ENCODE measurements around the gene ABLIM2.
"Not testable (repeated sequence)": the region's sequence is repeated elsewhere in the genome, so short reads cannot be mapped to it uniquely, and the experiment has no call there.

The ABLIM2 gene

GRCh38 chr4:7922466-7922865, 236.1 kb downstream of the ABLIM2 start:
- no peak for TF ChIP-seq CTCF (IDR thresholded peaks at IDR 0.05; ENCODE audit: insufficient read depth, low read length, poor library complexity, severe bottlenecking)
- no peak for TF ChIP-seq EZH2phosphoT487 (conservative IDR thresholded peaks at IDR 0.05; ENCODE audit: low read length)
- H3K4me3 ChIP-seq (ENCODE audit: insufficient read depth, low read length, poor library complexity, severe bottlenecking): no peak overlapping the region
- H3K36me3 ChIP-seq (ENCODE audit: low read length): no peaks in the 10 kb centered on the region
- H3K4me2 ChIP-seq (ENCODE audit: low read depth, low read length, poor library complexity, severe bottlenecking): no peak overlapping the region
- H3K9ac ChIP-seq (ENCODE audit: low read length): no peak overlapping the region
- H3K27me3 ChIP-seq (ENCODE audit: low read length): no peaks in the 10 kb centered on the region; the same call in 1 of the 2 replicates
- H3K79me2 ChIP-seq (ENCODE audit: insufficient read depth, low read length): no peaks in the 10 kb centered on the region
- H3F3A ChIP-seq (ENCODE audit: insufficient read depth): no peaks in the 10 kb centered on the region
- no peaks in the 10 kb centered on the region for H4K20me1 ChIP-seq (ENCODE audit: low read depth, low read length)
- no peaks in the 10 kb centered on the region for H3K9me2 ChIP-seq (replicated peaks; ENCODE audit: insufficient read depth, low read length)
- H2AFZ ChIP-seq (ENCODE audit: low read depth, low read length, severe bottlenecking): no peak overlapping the region
- H3K9me3 ChIP-seq (ENCODE audit: insufficient read depth, low read length): no peaks in the 10 kb centered on the region
- no peak overlapping the region for H3K27ac ChIP-seq (ENCODE audit: low read depth, low read length)

- Histone ChIP-seq H3K27ac (ENCODE audit: low read depth, low read length) (no peak overlapping the region), H4K20me1 (ENCODE audit: low read depth, low read length) (no peaks in the 10 kb centered on the region), H3K36me3 (ENCODE audit: low read length) (no peaks in the 10 kb centered on the region), H3F3A (ENCODE audit: insufficient read depth) (no peaks in the 10 kb centered on the region), H3K9me3 (ENCODE audit: insufficient read depth, low read length) (no peaks in the 10 kb centered on the region), H3K27me3 (ENCODE audit: low read length) (no peaks in the 10 kb centered on the region), H3K79me2 (ENCODE audit: insufficient read depth, low read length) (no peaks in the 10 kb centered on the region), H3K9me2 (replicated peaks; ENCODE audit: insufficient read depth, low read length) (no peaks in the 10 kb centered on the region), H3K9ac (ENCODE audit: low read length) (no peak overlapping the region), H2AFZ (ENCODE audit: low read depth, low read length, severe bottlenecking) (no peak overlapping the region), H3K4me2 (ENCODE audit: low read depth, low read length, poor library complexity, severe bottlenecking) (no peak overlapping the region), H3K4me3 (ENCODE audit: insufficient read depth, low read length, poor library complexity, severe bottlenecking) (no peak overlapping the region)
- TF ChIP-seq EZH2phosphoT487 (conservative IDR thresholded peaks at IDR 0.05; ENCODE audit: low read length): no peak
These were observed 239.6 kb downstream of the ABLIM2 start for GRCh38 chr4:7918981-7919380.

- H4K20me1 ChIP-seq (ENCODE audit: low read depth, low read length); H3K9me3 ChIP-seq (ENCODE audit: insufficient read depth, low read length); H3K4me3 ChIP-seq (ENCODE audit: insufficient read depth, low read length, poor library complexity, severe bottlenecking); H2AFZ ChIP-seq (ENCODE audit: low read depth, low read length, severe bottlenecking); H3K36me3 ChIP-seq (ENCODE audit: low read length); H3K4me2 ChIP-seq (ENCODE audit: low read depth, low read length, poor library complexity, severe bottlenecking); H3K27ac ChIP-seq (ENCODE audit: low read depth, low read length); H3K9me2 ChIP-seq (replicated peaks; ENCODE audit: insufficient read depth, low read length); H3K9ac ChIP-seq (ENCODE audit: low read length); H3F3A ChIP-seq (ENCODE audit: insufficient read depth); H3K79me2 ChIP-seq (ENCODE audit: insufficient read depth, low read length); H3K27me3 ChIP-seq (ENCODE audit: low read length): not testable (repeated sequence)
These were observed 240.4 kb downstream of the ABLIM2 start for GRCh38 chr4:7918187-7918586.

- Histone ChIP-seq H2AFZ (ENCODE audit: low read depth, low read length, severe bottlenecking) (no peak overlapping the region), H3K79me2 (ENCODE audit: insufficient read depth, low read length) (no peaks in the 10 kb centered on the region), H3K9ac (ENCODE audit: low read length) (no peak overlapping the region), H3K4me3 (ENCODE audit: insufficient read depth, low read length, poor library complexity, severe bottlenecking) (no peak overlapping the region), H3K36me3 (ENCODE audit: low read length) (no peaks in the 10 kb centered on the region), H3K27ac (ENCODE audit: low read depth, low read length) (no peak overlapping the region), H3K9me3 (ENCODE audit: insufficient read depth, low read length) (no peaks in the 10 kb centered on the region), H3K27me3 (ENCODE audit: low read length) (no peaks in the 10 kb centered on the region), H3K4me2 (ENCODE audit: low read depth, low read length, poor library complexity, severe bottlenecking) (no peak overlapping the region), H3K9me2 (replicated peaks; ENCODE audit: insufficient read depth, low read length) (no peaks in the 10 kb centered on the region), H4K20me1 (ENCODE audit: low read depth, low read length) (no peaks in the 10 kb centered on the region), H3F3A (ENCODE audit: insufficient read depth) (no peaks in the 10 kb centered on the region)
- TF ChIP-seq EZH2phosphoT487 (conservative IDR thresholded peaks at IDR 0.05; ENCODE audit: low read length) (no peak), CTCF (IDR thresholded peaks at IDR 0.05; ENCODE audit: insufficient read depth, low read length, poor library complexity, severe bottlenecking) (no peak)
These were observed 240.9 kb downstream of the ABLIM2 start for GRCh38 chr4:7917669-7918068.
